Cardiac fibroblast (primary cell): ENCODE results near the gene CUTC.
"Not testable (repeated sequence)": the region's sequence is repeated elsewhere in the genome, so short reads cannot be mapped to it uniquely, and the experiment has no call there.

Experiments
- DNase-seq, 2 donors: peaks; one replicate each; pipeline versions ENCODE4 v3.0.0 to v3.0.0-alpha.2; 2010; ENCODE audit warnings: low read depth in 2 of 2
- H3K4me3 ChIP-seq, 2 donors: replicated peaks in 1 of 2; 1 replicate in 1 of 2; 2 replicates in 1 of 2; pipeline ENCODE4 v1.5.1; 2011; ENCODE audit warnings: low read depth in 2 of 2, low read length in 2 of 2, mild to moderate bottlenecking in 2 of 2, moderate library complexity in 1 of 2
- CTCF ChIP-seq: IDR thresholded peaks from one replicate; pipeline ENCODE4 v1.5.1; 2011; ENCODE audit warnings: low read depth, mild to moderate bottlenecking, low read length, inconsistent platforms

CUTC gene

GRCh38 chr10:99720387-99720786, 11.6 kb upstream of the CUTC start:
- DNase-seq: no peak
- H3K4me3 ChIP-seq: no peak overlapping the region
- no peak for TF ChIP-seq CTCF

GRCh38 chr10:99730026-99730425, 2.0 kb upstream of the CUTC start:
- no peak for TF ChIP-seq CTCF
- peak; percentile 7 to 34 for DNase-seq
- no peak overlapping the region for H3K4me3 ChIP-seq

- no peak for TF ChIP-seq CTCF
- peak overlapping the region; percentile 92 to 99 for H3K4me3 ChIP-seq
- peak in 1 of 2 donors; percentile 5 for DNase-seq
These were observed 565 bp upstream of the CUTC start for GRCh38 chr10:99731306-99732032.

GRCh38 chr10:99733366-99733765, 1.3 kb downstream of the CUTC start:
- no peak for TF ChIP-seq CTCF
- H3K4me3 ChIP-seq: no peak overlapping the region
- DNase-seq: no peak

GRCh38 chr10:99734111-99734510, 2.1 kb downstream of the CUTC start:
- DNase-seq, H3K4me3 ChIP-seq: not testable (repeated sequence)

- TF ChIP-seq CTCF: no peak
- no peak for DNase-seq
- H3K4me3 ChIP-seq: no peak overlapping the region
These were observed 8.2 kb downstream of the CUTC start for GRCh38 chr10:99740260-99740659.

GRCh38 chr10:99740933-99741559, 9.0 kb downstream of the CUTC start:
- DNase-seq: peak in 1 of 2 donors; percentile 32
- no peak for TF ChIP-seq CTCF

More at GRCh38 chr10:99740933-99741559, 9.0 kb downstream of the CUTC start:
- H3K4me3 ChIP-seq: no peak overlapping the region
